BE2C (cell line): ENCODE data around the gene GPR35.

ENCODE experiments used
- DNase-seq: peaks from one replicate; pipeline ENCODE4 v3.0.0-alpha.2; 2020
- H3K27me3 ChIP-seq: fragments of 250-450 bp; sonication (Bioruptor Pico); 2 replicates; pipeline ENCODE4 v1.5.1; 2020; ENCODE audit warnings: mild to moderate bottlenecking
- H3K36me3 ChIP-seq: fragments of 250-450 bp; sonication (Bioruptor Pico); 2 replicates; pipeline ENCODE4 v1.5.1; 2020; ENCODE audit warnings: mild to moderate bottlenecking
- H3K4me1 ChIP-seq: fragments of 250-450 bp; sonication (Bioruptor Pico); 2 replicates; pipeline ENCODE4 v1.5.1; 2020
- H3K4me3 ChIP-seq: 2 replicates; pipeline ENCODE4 v1.5.1; 2011; ENCODE audit warnings: low read depth, low read length
- H3K9me3 ChIP-seq: fragments of 250-450 bp; sonication (Bioruptor Pico); 2 replicates; pipeline ENCODE4 v1.5.1; 2020
- CTCF ChIP-seq: IDR thresholded peaks from 2 replicates; pipeline ENCODE4 v1.5.1; 2012; ENCODE audit warnings: mild to moderate bottlenecking, low read depth, low read length

The GPR35 gene

GRCh38 chr2:240597419-240598181, 27.7 kb upstream of the GPR35 start:
- TF ChIP-seq CTCF: no peak
- no peak overlapping the region for H3K4me3 ChIP-seq
- H3K9me3 ChIP-seq: no peaks in the 10 kb centered on the region
- DNase-seq: peak; percentile 4
- H3K36me3 ChIP-seq: peaks cover 13% of the 10 kb centered on the region
- no peaks in the 10 kb centered on the region for H3K27me3 ChIP-seq
- no peaks in the 10 kb centered on the region for H3K4me1 ChIP-seq

- DNase-seq: peak; percentile 4
- H3K4me1 ChIP-seq: no peaks in the 10 kb centered on the region
- TF ChIP-seq CTCF: no peak
- no peak overlapping the region for H3K4me3 ChIP-seq
- no peaks in the 10 kb centered on the region for H3K27me3 ChIP-seq
- H3K36me3 ChIP-seq: peaks cover 13% of the 10 kb centered on the region
- H3K9me3 ChIP-seq: no peaks in the 10 kb centered on the region
Observed at GRCh38 chr2:240598311-240598911, 26.9 kb upstream of the GPR35 start.

DNA sequence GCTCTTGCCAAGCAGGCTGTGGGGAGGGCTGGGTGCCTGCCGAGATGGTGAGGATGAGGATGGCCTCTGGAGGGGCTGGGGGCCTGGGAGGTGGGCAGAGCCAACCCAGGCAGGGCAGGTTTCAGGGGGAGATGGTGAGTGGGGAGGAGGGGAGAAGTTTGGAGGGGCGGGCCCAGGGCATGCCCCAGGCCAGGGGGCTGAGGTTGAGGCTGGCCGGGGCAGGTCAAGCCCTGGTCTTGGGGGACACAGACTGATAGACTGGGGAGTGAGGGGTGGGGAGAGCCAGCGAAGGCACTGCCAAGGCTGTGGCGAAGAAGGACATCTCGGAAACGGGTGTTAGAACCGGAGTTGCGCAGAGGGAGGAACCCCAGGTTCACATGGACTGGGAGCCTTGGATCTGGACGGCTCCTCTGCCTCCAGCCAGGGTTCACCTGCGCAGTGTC, 26.1 kb upstream of the GPR35 start:
- H3K27me3 ChIP-seq: no peaks in the 10 kb centered on the region
- H3K9me3 ChIP-seq: no peaks in the 10 kb centered on the region

GRCh38 chr2:240600451-240600961, 24.8 kb upstream of the GPR35 start:
- no peak for TF ChIP-seq CTCF
- Histone ChIP-seq H3K4me3 (no peak overlapping the region), H3K9me3 (no peaks in the 10 kb centered on the region), H3K27me3 (no peaks in the 10 kb centered on the region), H3K36me3 (peaks cover 7% of the 10 kb centered on the region), H3K4me1 (no peaks in the 10 kb centered on the region)
- DNase-seq: no peak

More for the DNA sequence above, 26.1 kb upstream of the GPR35 start:
- H3K36me3 ChIP-seq: peaks cover 13% of the 10 kb centered on the region
- H3K4me3 ChIP-seq: no peak overlapping the region
- H3K4me1 ChIP-seq: no peaks in the 10 kb centered on the region
- DNase-seq: no peak
- no peak for TF ChIP-seq CTCF

- Histone ChIP-seq H3K4me1 (no peaks in the 10 kb centered on the region), H3K27me3 (no peaks in the 10 kb centered on the region), H3K9me3 (no peaks in the 10 kb centered on the region), H3K4me3 (no peak overlapping the region), H3K36me3 (peaks cover 3% of the 10 kb centered on the region)
- TF ChIP-seq CTCF: no peak
- DNase-seq: peak; percentile 8
Observed at GRCh38 chr2:240601061-240601830, 24.0 kb upstream of the GPR35 start.
